NCI-H2227 treated with DMSO at 0.1 percent for 48 hours (cell line): ENCODE data around the gene MAP7D1.
"Not testable (repeated sequence)": the region's sequence is repeated elsewhere in the genome, so short reads cannot be mapped to it uniquely, and the experiment has no call there.

Experiments
- DNase-seq: peaks from one replicate; lab custom pipeline; 2025; lab: John Stamatoyannopoulos, UW

Gene MAP7D1

GRCh38 chr1:36151845-36152203, 4.1 kb upstream of the MAP7D1 start:
- DNase-seq = no peak

GRCh38 chr1:36153476-36153875, 2.5 kb upstream of the MAP7D1 start:
- DNase-seq = no peak

GRCh38 chr1:36154335-36154734, 1.6 kb upstream of the MAP7D1 start:
- DNase-seq = no peak

GRCh38 chr1:36154765-36155407, 1.1 kb upstream of the MAP7D1 start:
- no peak for DNase-seq

GRCh38 chr1:36156329-36157114, 562 bp downstream of the MAP7D1 start:
- DNase-seq = peak; percentile 52

GRCh38 chr1:36157115-36157903, 1.3 kb downstream of the MAP7D1 start:
- no peak for DNase-seq

- no peak for DNase-seq
Observed at GRCh38 chr1:36157973-36158826, 2.2 kb downstream of the MAP7D1 start.

GRCh38 chr1:36158827-36159252, 2.9 kb downstream of the MAP7D1 start:
- not testable (repeated sequence) for DNase-seq

- no peak for DNase-seq
Observed at GRCh38 chr1:36159614-36160387, 3.8 kb downstream of the MAP7D1 start.

- DNase-seq = no peak
Observed at GRCh38 chr1:36160388-36160948, 4.5 kb downstream of the MAP7D1 start.

- no peak for DNase-seq
Observed at GRCh38 chr1:36160949-36161485, 5.1 kb downstream of the MAP7D1 start.

GRCh38 chr1:36161641-36162531, 5.9 kb downstream of the MAP7D1 start:
- DNase-seq = no peak

GRCh38 chr1:36162680-36163239, 6.8 kb downstream of the MAP7D1 start:
- no peak for DNase-seq

- DNase-seq = no peak
Observed at GRCh38 chr1:36163426-36163825, 7.5 kb downstream of the MAP7D1 start.

GRCh38 chr1:36164361-36164760, 8.4 kb downstream of the MAP7D1 start:
- DNase-seq = no peak

- DNase-seq = no peak
Observed at GRCh38 chr1:36165145-36165544, 9.2 kb downstream of the MAP7D1 start.

- DNase-seq = no peak
Observed at GRCh38 chr1:36166136-36166535, 10.2 kb downstream of the MAP7D1 start.

- no peak for DNase-seq
Observed at GRCh38 chr1:36166938-36167905, 11.3 kb downstream of the MAP7D1 start.
